ENCODE data around the gene SMIM41. TPM values are rescaled to one million over a fixed set of nuclear protein-coding genes. Genes with fewer than 3 reads are reported as not detected.

Gene SMIM41
- total RNA-seq, 2 experiments from 2014 or later: not detected

GRCh38 chr12:52122904-52123303 lies 43.4 kb downstream of the SMIM41 start:
- peaks cover 17% of the 10 kb centered on the region for H3K27me3 Mint-ChIP-seq (ENCODE audit: low read depth)
- H3K9me3 Mint-ChIP-seq: no peaks in the 10 kb centered on the region
- intact Hi-C loops (cut with micrococcal nuclease): loop anchor here (5.0 kb wide), 1 partner anchor 131 kb away; no protein-coding TSS in a partner anchor
- H3K27ac Mint-ChIP-seq: no peak overlapping the region
- no peak for DNase-seq
- H3K4me1 Mint-ChIP-seq (ENCODE audit: low read depth): peaks cover 10% of the 10 kb centered on the region
- CTCF ChIA-PET: interaction anchor here (0.6 to 7.4 kb wide), 9 partner anchors 41 to 787 kb away, joined by 3 to 91 read pairs (median 3); no protein-coding TSS in a partner anchor
- H3K4me3 Mint-ChIP-seq: no peak overlapping the region
- no peaks in the 10 kb centered on the region for H3K36me3 Mint-ChIP-seq (ENCODE audit: low read depth)

DNA sequence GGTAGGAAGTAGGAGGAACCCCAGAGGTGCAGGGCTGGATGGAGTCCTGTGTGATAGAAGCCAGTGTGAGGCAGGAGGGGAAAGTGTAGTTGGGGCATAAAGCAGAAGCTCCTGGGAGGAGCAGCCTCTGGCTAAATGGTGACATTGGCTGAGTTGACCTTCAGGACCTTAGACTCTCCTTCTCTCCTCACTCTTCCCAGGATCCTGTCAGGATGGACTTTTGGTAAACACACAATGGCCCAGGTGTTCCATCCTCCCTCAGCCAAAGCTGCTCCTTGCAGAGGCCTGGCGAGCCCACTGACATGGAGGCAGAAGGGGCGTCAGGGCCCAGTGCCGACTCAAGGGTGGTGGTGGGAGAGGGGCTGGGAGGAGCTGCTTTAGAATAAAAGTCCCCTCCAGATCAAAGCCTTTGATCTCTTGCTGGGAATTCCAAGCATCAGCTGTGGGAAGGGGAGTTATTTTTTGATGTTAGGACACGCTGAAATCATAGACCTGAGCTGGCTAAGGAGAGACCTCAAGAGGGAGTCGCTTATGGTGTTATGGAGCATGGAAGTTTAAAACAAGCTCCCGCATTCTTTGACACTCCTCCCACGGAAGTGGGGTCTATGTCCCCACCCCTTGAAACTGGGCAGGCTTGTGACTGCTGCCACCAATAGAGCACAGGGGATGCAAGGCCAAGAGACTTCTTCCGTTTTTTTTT lies 44.1 kb downstream of the SMIM41 start:
- DNase-seq: no peak
- H3K4me3 Mint-ChIP-seq: no peak overlapping the region
- no peaks in the 10 kb centered on the region for H3K36me3 Mint-ChIP-seq (ENCODE audit: low read depth)
- CTCF ChIA-PET: interaction anchor here (0.7 to 7.4 kb wide), 10 partner anchors 16 to 786 kb away, joined by 3 to 91 read pairs (median 3); no protein-coding TSS in a partner anchor
- H3K9me3 Mint-ChIP-seq: no peaks in the 10 kb centered on the region
- H3K27ac Mint-ChIP-seq: no peak overlapping the region
- H3K27me3 Mint-ChIP-seq (ENCODE audit: low read depth): peaks cover 17% of the 10 kb centered on the region
- peaks cover 4% of the 10 kb centered on the region for H3K4me1 Mint-ChIP-seq (ENCODE audit: low read depth)
- intact Hi-C loops (cut with micrococcal nuclease): loop anchor here (5.0 kb wide), 1 partner anchor 131 kb away; no protein-coding TSS in a partner anchor

- no peak overlapping the region for H3K4me3 Mint-ChIP-seq
- peaks cover 11% of the 10 kb centered on the region for H3K27me3 Mint-ChIP-seq (ENCODE audit: low read depth)
- intact Hi-C loops (cut with micrococcal nuclease): no loop called here
Observed at GRCh38 chr12:52125476-52125900, 46.0 kb downstream of the SMIM41 start.

DNA sequence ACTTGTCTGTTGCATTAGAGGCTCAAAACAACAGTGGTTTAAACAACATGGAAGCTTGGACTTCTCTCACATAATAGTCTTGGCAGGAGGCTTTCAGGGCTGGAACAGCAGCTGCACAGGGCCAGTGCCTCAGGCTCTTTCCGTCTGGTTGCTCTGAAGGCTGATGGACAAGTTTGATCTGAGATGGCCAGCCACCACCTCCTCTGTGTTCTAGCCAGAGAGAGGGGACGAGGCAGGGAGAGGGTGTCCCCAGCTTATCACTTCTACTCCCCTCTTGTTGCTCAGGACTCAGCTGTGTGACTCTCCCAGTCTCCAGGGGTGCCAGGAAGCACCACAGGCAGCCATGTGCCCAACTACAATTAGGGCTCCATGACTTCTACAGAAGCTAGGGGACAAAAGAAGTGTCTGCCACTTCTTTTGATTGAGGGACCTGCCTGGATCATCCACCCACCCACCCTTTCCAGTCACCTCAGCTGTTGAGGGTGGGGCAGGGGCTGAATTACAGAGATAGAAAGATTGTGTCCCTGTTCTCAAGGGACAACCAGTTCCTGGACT lies 46.6 kb downstream of the SMIM41 start:
- Mint-ChIP-seq H3K9me3 (no peaks in the 10 kb centered on the region), H3K27ac (no peak overlapping the region), H3K36me3 (ENCODE audit: low read depth) (no peaks in the 10 kb centered on the region), H3K27me3 (ENCODE audit: low read depth) (peaks cover 8% of the 10 kb centered on the region), H3K4me1 (ENCODE audit: low read depth) (no peaks in the 10 kb centered on the region), H3K4me3 (no peak overlapping the region)
- CTCF ChIA-PET: interaction anchor here (1.1 to 7.4 kb wide), 2 partner anchors 21 to 101 kb away, joined by 3 to 91 read pairs; no protein-coding TSS in a partner anchor
- DNase-seq: no peak
- intact Hi-C loops (cut with micrococcal nuclease): no loop called here

More at GRCh38 chr12:52125476-52125900, 46.0 kb downstream of the SMIM41 start:
- H3K9me3 Mint-ChIP-seq: no peaks in the 10 kb centered on the region
- no peaks in the 10 kb centered on the region for H3K36me3 Mint-ChIP-seq (ENCODE audit: low read depth)
- CTCF ChIA-PET: interaction anchor here (1.1 to 7.4 kb wide), 2 partner anchors 22 to 100 kb away, joined by 3 to 91 read pairs; no protein-coding TSS in a partner anchor
- no peaks in the 10 kb centered on the region for H3K4me1 Mint-ChIP-seq (ENCODE audit: low read depth)
- H3K27ac Mint-ChIP-seq: no peak overlapping the region
- no peak for DNase-seq

DNA sequence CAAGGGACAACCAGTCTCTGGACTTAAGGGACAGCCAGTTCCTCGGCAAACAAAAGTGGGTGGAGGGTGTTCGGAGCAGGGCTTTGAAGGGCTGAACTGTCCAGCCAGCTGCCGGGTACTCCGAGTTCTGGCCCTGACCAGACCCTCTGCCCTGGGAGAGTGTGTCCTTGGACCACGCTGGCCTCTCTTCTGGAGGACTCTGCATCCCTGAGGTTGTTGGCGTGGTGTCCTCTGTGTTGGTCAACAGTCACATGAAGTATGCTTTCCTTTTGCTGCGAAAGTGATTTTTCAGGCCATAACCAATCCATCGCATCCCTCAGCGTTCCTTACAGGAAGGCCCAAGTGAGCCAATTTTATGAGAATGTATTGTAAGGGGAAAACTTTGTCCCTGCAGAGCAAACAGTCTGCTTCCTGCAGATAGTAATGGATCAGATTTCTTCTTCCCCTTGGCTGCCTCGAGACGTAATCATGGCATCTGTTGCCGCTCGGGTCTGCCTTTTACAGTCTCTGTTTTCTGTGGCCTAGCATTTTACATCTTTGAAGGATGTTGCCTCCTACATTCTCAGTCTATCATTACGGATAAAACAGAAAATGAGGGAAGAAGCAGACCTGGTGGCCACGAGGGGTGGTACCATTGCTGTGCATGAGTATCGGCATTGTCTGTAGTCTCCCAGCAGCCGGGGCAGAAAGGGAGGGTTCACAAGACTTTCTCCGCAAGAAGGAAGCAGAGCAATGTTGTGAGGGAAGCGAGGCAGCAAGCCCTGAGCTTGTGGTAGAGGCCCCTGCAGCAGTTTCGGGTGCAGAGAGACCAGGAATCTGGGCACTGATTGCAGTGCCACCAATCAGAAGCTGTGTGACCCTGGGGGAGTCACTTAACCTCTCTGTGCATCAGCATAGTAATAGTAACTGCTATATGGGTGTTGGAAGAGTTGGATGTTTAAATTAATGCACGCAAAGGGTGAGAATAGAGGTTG lies 47.4 kb downstream of the SMIM41 start:
- H3K4me1 Mint-ChIP-seq (ENCODE audit: low read depth): no peaks in the 10 kb centered on the region
- H3K27me3 Mint-ChIP-seq (ENCODE audit: low read depth): peaks cover 3% of the 10 kb centered on the region
- no peaks in the 10 kb centered on the region for H3K36me3 Mint-ChIP-seq (ENCODE audit: low read depth)
- no peak overlapping the region for H3K27ac Mint-ChIP-seq
- CTCF ChIA-PET: interaction anchor here (0.7 to 7.4 kb wide), 5 partner anchors 20 to 753 kb away, joined by 3 to 91 read pairs (median 3); no protein-coding TSS in a partner anchor
- intact Hi-C loops (cut with micrococcal nuclease): no loop called here
- no peaks in the 10 kb centered on the region for H3K9me3 Mint-ChIP-seq
- DNase-seq: no peak
- no peak overlapping the region for H3K4me3 Mint-ChIP-seq

DNA sequence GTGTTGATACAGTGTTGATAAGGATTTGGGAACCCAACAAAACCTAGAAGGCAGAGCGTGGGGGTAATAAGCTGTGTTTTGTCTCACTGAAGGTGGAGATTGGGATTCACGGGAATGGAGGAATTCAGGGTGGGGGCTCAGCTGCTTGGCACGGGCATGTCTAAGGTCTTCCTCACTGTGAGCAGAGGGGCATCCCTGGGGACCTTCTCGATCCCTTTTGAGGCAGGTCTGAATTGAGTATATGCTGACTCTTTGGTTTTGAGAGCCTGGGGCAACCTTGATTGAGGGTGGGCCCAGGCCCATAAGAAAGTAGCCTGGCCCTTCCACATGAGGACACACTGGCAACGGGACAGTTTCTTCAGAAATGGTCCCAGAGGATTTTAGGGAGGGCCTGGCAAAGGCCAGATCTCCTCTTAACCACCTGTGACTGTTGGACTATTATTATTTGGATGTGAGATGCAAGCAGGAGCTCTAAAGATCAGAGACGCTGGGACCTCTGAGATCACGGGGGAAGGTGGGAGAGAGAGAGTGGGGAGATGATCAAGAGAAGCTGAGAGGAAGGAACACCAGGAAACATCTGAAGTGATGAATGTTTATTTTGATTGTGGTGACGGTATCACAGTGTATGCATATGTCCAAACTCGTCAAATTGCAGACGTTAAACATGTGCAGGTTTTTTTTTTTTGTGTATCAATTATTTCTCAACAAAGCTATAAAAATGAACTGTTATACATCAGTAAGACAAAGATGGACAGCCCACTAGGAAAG lies 48.4 kb downstream of the SMIM41 start:
- Mint-ChIP-seq H3K4me1 (ENCODE audit: low read depth) (no peaks in the 10 kb centered on the region), H3K27ac (no peak overlapping the region), H3K4me3 (no peak overlapping the region), H3K36me3 (ENCODE audit: low read depth) (no peaks in the 10 kb centered on the region), H3K27me3 (ENCODE audit: low read depth) (no peaks in the 10 kb centered on the region), H3K9me3 (no peaks in the 10 kb centered on the region)
- CTCF ChIA-PET: interaction anchor here (0.7 to 7.4 kb wide), 5 partner anchors 9 to 752 kb away, joined by 3 to 91 read pairs (median 3); no protein-coding TSS in a partner anchor
- intact Hi-C loops (cut with micrococcal nuclease): no loop called here
- DNase-seq: no peak

- H3K36me3 Mint-ChIP-seq (ENCODE audit: low read depth): no peaks in the 10 kb centered on the region
- intact Hi-C loops (cut with micrococcal nuclease): no loop called here
- CTCF ChIA-PET: interaction anchor here (1.1 kb wide), 1 partner anchor 9 kb away, joined by 3 read pairs; no protein-coding TSS in a partner anchor
- no peaks in the 10 kb centered on the region for H3K4me1 Mint-ChIP-seq (ENCODE audit: low read depth)
- H3K4me3 Mint-ChIP-seq: no peak overlapping the region
- DNase-seq: no peak
- no peak overlapping the region for H3K27ac Mint-ChIP-seq
- H3K27me3 Mint-ChIP-seq (ENCODE audit: low read depth): no peaks in the 10 kb centered on the region
- H3K9me3 Mint-ChIP-seq: no peaks in the 10 kb centered on the region
Observed at GRCh38 chr12:52130711-52131110, 51.2 kb downstream of the SMIM41 start.

DNA sequence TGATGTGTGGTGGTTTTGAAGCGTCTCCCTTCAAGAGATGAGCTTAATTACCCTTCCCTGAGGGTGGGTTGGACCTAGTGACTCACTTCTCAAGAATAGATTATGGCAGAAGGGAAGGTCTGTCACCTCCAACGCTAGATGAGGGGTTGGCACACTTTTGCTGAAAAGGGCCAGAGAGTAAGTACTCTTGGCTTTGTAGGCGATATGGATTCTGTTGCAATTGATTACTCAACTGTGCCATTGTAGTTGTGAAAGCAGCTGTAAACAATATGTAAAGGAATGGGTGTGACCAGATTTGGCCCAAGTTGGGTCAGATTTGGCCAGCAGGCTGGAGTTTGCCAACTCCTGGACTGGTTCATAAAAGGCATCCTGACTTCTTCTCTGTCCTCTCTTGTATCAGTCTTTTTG lies 53.3 kb downstream of the SMIM41 start:
- Mint-ChIP-seq H3K4me3 (no peak overlapping the region), H3K27ac (no peak overlapping the region), H3K9me3 (no peaks in the 10 kb centered on the region), H3K4me1 (ENCODE audit: low read depth) (no peaks in the 10 kb centered on the region), H3K27me3 (ENCODE audit: low read depth) (no peaks in the 10 kb centered on the region), H3K36me3 (ENCODE audit: low read depth) (no peaks in the 10 kb centered on the region)
- DNase-seq: no peak
- CTCF ChIA-PET: interaction anchor here (0.8 to 1.8 kb wide), 3 partner anchors 11 to 112 kb away, joined by 3 to 4 read pairs (median 4); no protein-coding TSS in a partner anchor
- intact Hi-C loops (cut with micrococcal nuclease): no loop called here

DNA sequence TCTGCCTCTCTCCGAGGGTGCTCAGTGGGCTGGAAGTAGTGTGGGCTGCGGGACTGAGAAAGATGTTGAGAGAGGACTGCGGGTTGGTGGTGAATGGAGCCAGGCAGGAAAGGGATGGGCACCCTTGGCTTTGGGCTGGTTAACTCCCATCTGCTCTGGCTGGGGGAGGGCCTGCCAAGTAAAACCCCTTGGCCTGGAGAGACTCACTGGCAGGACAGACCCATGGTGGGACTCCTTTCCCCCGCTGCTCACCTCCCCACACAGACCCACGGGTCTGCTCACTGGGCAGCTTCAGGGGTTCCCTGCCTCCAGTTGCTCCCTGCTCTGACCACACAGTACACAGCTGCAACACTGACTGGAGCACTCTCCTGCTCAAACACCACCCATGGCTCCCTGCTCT lies 58.2 kb downstream of the SMIM41 start:
- Mint-ChIP-seq H3K36me3 (ENCODE audit: low read depth) (no peaks in the 10 kb centered on the region), H3K9me3 (no peaks in the 10 kb centered on the region), H3K27me3 (ENCODE audit: low read depth) (no peaks in the 10 kb centered on the region), H3K4me1 (ENCODE audit: low read depth) (no peaks in the 10 kb centered on the region), H3K27ac (no peak overlapping the region), H3K4me3 (no peak overlapping the region)
- intact Hi-C loops (cut with micrococcal nuclease): no loop called here
- DNase-seq: no peak
- CTCF ChIA-PET: no interaction called here

GRCh38 chr12:52139147-52139546 lies 59.6 kb downstream of the SMIM41 start:
- Mint-ChIP-seq H3K27me3 (ENCODE audit: low read depth) (no peaks in the 10 kb centered on the region), H3K9me3 (no peaks in the 10 kb centered on the region), H3K36me3 (ENCODE audit: low read depth) (no peaks in the 10 kb centered on the region), H3K27ac (no peak overlapping the region), H3K4me1 (ENCODE audit: low read depth) (no peaks in the 10 kb centered on the region), H3K4me3 (no peak overlapping the region)
- intact Hi-C loops (cut with micrococcal nuclease): no loop called here
- DNase-seq: no peak
- CTCF ChIA-PET: interaction anchor here (1.0 to 1.8 kb wide), 4 partner anchors 17 to 188 kb away, joined by 3 to 11 read pairs (median 4); no protein-coding TSS in a partner anchor

DNA sequence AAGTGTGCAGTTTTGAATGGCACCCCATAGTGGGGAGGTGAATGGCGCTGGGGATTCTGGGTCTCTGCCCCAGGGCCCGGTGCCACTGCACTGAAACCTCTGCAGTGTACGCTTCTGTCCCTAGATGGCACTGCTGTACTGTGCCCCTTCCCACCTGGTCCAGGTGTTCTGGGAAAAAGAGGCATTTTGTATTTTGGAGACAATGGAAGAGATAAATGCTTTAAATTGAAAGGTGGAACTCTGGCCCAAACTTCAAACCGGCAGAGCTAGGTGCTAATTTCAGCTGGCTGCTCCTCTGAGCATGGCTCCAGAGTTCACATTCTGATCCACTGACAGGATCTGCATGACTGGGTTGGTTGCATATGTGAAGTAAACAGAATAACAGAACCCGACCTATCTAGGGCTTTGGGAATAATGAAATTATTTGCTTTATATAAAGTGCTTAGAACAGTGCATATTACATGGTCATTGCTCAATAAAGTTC lies 60.1 kb downstream of the SMIM41 start:
- H3K27me3 Mint-ChIP-seq (ENCODE audit: low read depth): no peaks in the 10 kb centered on the region
- H3K4me1 Mint-ChIP-seq (ENCODE audit: low read depth): no peaks in the 10 kb centered on the region
- no peak overlapping the region for H3K4me3 Mint-ChIP-seq
- H3K27ac Mint-ChIP-seq: no peak overlapping the region
- intact Hi-C loops (cut with micrococcal nuclease): no loop called here
- peak; percentile 60 for DNase-seq
- CTCF ChIA-PET: interaction anchor here (0.9 to 1.8 kb wide), 3 partner anchors 16 to 188 kb away, joined by 3 to 11 read pairs (median 4); no protein-coding TSS in a partner anchor
- H3K9me3 Mint-ChIP-seq: no peaks in the 10 kb centered on the region
- H3K36me3 Mint-ChIP-seq (ENCODE audit: low read depth): no peaks in the 10 kb centered on the region

Data from activated naive CD4-positive, alpha-beta T cell treated with anti-CD3 and anti-CD28 coated beads for 36 hours (primary cell).